T-helper 2 cell treated with Interferon-gamma antibody and Interleukin-4, amounts not matched to agents 5 μg/mL and 100 μg/mL, for 36 hours (primary cell): ENCODE data around the gene DIP2C.
"Not testable (repeated sequence)": the region's sequence is repeated elsewhere in the genome, so short reads cannot be mapped to it uniquely, and the experiment has no call there.

ENCODE experiments used
- DNase-seq: peaks from one replicate; pipeline ENCODE4 v3.0.0; 2021; ENCODE audit warnings: low spot score
- H3K27ac Mint-ChIP-seq: one replicate; pipeline ENCODE4 v1.8.0; 2021; ENCODE audit warnings: mild to moderate bottlenecking, mixed read lengths
- H3K27me3 Mint-ChIP-seq: one replicate; pipeline ENCODE4 v1.8.0; 2021; ENCODE audit warnings: low read depth, mixed read lengths
- H3K36me3 Mint-ChIP-seq: one replicate; pipeline ENCODE4 v1.8.0; 2021; ENCODE audit warnings: low read depth, mixed read lengths
- H3K4me1 Mint-ChIP-seq: one replicate; pipeline ENCODE4 v1.8.0; 2021; ENCODE audit warnings: low read depth, mixed read lengths
- H3K4me3 Mint-ChIP-seq: one replicate; pipeline ENCODE4 v1.8.0; 2022; ENCODE audit warnings: mild to moderate bottlenecking, moderate library complexity, mixed read lengths
- H3K9me3 Mint-ChIP-seq: one replicate; pipeline ENCODE4 v1.8.0; 2021; ENCODE audit warnings: mixed read lengths

The DIP2C gene

DNA sequence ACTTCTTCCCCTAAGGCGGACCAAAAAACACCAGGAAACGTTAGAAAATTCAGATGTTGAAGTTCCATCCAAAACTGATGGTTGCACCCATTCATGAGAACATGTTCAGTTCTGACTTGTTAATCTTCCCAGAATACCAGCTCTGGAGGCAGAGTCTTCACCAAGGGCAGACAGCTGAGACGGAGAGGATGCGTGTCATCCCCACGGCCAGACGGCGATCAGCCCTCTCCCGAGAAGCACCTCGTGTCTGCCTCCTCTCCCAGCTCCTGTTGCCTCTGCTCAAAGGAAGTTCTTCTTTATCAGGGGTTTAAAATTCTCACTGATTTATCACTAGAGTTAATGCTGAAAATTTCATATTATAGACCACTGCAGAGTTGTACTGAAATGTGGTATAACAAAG, 284.5 kb downstream of the DIP2C start:
- no peak overlapping the region for H3K27ac Mint-ChIP-seq
- H3K27me3 Mint-ChIP-seq, result no peaks in the 10 kb centered on the region
- no peaks in the 10 kb centered on the region for H3K4me1 Mint-ChIP-seq
- no peak for DNase-seq
- no peak overlapping the region for H3K4me3 Mint-ChIP-seq
- no peaks in the 10 kb centered on the region for H3K9me3 Mint-ChIP-seq
- H3K36me3 Mint-ChIP-seq, result no peaks in the 10 kb centered on the region

DNA sequence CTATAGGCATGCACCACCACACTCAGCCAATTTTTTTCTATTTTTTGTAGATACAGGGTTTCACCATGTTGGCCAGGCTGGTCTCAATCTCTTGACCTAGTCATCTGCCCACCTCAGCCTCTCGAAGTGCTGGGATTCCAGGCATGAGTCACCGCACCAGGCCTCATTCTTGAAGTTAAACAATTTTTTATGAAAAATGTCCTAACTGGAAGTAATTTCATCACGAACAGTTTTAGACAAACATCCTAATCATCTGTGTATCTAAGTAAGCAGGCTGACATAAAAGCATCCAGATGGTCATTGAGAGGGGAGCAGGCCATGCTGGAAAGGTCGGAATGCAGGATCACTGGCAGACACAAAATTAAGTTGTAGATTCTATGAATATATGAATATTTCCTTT, 285.1 kb downstream of the DIP2C start:
- Mint-ChIP-seq H3K4me1 (no peaks in the 10 kb centered on the region), H3K36me3 (no peaks in the 10 kb centered on the region), H3K9me3 (no peaks in the 10 kb centered on the region), H3K4me3 (no peak overlapping the region), H3K27ac (no peak overlapping the region), H3K27me3 (no peaks in the 10 kb centered on the region)
- no peak for DNase-seq

DNA sequence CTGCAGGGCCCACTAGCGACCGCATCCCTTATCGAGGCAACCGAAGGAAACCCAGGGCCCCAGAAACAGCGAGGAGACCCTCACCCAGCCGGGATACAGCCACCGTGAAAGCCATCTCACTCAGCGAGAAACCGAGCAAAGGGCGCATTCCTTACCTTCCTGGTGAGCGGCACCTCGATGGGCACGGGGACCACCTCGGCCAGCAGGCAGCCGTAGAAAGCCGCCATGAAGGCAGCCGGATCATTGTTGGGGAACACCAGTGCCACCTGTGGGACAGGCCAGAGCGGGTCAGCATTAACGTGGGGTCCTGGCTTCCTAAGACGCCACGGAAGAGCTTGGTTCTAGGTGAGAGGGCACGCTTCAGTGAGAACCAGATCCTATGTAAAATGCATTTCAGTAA, 290.5 kb downstream of the DIP2C start:
- H3K36me3 Mint-ChIP-seq, result no peaks in the 10 kb centered on the region
- no peaks in the 10 kb centered on the region for H3K27me3 Mint-ChIP-seq
- no peak for DNase-seq
- no peaks in the 10 kb centered on the region for H3K9me3 Mint-ChIP-seq
- H3K4me1 Mint-ChIP-seq, result no peaks in the 10 kb centered on the region
- H3K27ac Mint-ChIP-seq, result no peak overlapping the region
- H3K4me3 Mint-ChIP-seq, result no peak overlapping the region

DNA sequence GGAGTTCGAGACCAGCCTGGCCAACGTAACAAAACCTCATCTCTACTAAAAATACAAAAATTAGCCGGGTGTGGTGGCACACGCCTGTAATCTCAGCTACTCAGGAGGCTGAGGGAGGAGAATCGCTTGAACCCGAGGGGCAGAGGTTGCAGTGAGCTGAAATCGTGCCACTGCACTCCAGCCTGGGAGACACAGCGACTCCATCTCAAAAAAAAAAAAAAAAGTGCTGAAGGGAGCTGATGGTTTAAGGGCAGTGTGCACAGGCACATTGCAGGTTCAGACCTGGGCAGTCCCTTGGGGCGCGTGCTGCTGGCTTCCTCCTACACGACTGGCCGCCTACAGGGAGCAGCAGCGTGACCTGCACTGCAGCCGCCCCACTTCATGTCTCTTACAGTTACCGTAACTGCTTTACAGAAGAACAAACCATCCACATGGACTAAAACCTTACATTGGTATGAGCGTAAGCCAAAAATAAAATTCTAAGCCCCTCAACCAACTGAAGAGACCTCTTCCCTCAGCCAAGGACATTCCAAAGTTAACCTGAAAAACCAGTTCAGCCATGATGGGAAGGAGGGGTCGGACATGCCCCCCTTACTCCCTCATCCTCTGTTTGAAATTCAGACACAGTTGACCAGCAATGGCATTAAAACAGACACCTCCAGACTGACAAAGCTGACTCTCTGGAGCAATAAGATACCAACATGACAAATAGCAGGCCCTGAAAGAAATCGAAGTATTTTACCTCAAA, 292.0 kb downstream of the DIP2C start:
- H3K4me3 Mint-ChIP-seq, result no peak overlapping the region
- no peaks in the 10 kb centered on the region for H3K36me3 Mint-ChIP-seq
- no peaks in the 10 kb centered on the region for H3K9me3 Mint-ChIP-seq
- DNase-seq, result no peak
- H3K4me1 Mint-ChIP-seq, result no peaks in the 10 kb centered on the region
- H3K27me3 Mint-ChIP-seq, result no peaks in the 10 kb centered on the region
- H3K27ac Mint-ChIP-seq, result no peak overlapping the region

GRCh38 chr10:396535-397220, 292.8 kb downstream of the DIP2C start:
- H3K4me3 Mint-ChIP-seq, result no peak overlapping the region

DNA sequence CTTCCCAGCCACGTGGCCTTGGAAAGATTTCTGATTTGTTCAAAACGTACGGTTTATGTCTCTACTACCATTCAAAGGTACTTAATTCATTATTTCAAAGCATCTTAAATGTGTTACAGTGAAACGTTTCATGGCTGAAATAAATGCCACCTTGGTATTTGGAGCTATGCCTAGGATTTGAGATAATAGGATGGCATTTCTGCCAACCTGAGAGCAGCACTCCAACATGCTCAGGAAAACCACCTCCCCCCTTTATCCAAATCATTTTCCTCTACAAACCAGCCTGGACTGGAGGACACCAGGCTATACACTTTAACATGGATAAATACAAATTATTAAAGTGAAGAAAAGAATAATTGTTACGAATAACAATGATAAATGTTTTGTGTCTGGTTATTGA, 293.4 kb downstream of the DIP2C start:
- H3K27me3 Mint-ChIP-seq, result no peaks in the 10 kb centered on the region
- no peaks in the 10 kb centered on the region for H3K9me3 Mint-ChIP-seq
- no peaks in the 10 kb centered on the region for H3K36me3 Mint-ChIP-seq
- DNase-seq, result no peak
- H3K4me1 Mint-ChIP-seq, result no peaks in the 10 kb centered on the region
- no peak overlapping the region for H3K4me3 Mint-ChIP-seq
- no peak overlapping the region for H3K27ac Mint-ChIP-seq

More at GRCh38 chr10:396535-397220, 292.8 kb downstream of the DIP2C start:
- no peaks in the 10 kb centered on the region for H3K27me3 Mint-ChIP-seq
- no peak overlapping the region for H3K27ac Mint-ChIP-seq
- no peaks in the 10 kb centered on the region for H3K36me3 Mint-ChIP-seq
- DNase-seq, result no peak
- H3K9me3 Mint-ChIP-seq, result no peaks in the 10 kb centered on the region
- no peaks in the 10 kb centered on the region for H3K4me1 Mint-ChIP-seq

DNA sequence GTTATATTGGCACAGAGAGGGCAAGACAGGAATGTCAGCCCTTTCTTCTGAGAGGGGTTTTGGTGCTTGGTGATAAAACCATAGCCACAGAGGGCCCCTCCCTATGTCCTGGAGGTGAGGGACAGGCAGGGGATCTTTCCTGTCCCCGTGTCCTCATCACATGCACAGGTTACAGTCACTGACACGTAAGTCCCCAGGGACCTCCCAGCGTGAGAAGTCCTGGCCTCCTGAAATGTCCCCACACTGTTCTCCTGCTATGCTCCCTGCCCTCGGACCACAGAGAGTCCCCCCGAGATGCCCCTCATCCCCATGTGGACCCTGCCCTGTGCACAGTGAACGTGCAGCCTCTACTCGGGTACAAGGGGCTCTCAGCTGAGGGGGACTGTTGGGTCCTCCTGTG, 293.8 kb downstream of the DIP2C start:
- Mint-ChIP-seq H3K27ac (no peak overlapping the region), H3K27me3 (no peaks in the 10 kb centered on the region), H3K4me3 (no peak overlapping the region), H3K9me3 (no peaks in the 10 kb centered on the region), H3K4me1 (no peaks in the 10 kb centered on the region), H3K36me3 (no peaks in the 10 kb centered on the region)
- no peak for DNase-seq

DNA sequence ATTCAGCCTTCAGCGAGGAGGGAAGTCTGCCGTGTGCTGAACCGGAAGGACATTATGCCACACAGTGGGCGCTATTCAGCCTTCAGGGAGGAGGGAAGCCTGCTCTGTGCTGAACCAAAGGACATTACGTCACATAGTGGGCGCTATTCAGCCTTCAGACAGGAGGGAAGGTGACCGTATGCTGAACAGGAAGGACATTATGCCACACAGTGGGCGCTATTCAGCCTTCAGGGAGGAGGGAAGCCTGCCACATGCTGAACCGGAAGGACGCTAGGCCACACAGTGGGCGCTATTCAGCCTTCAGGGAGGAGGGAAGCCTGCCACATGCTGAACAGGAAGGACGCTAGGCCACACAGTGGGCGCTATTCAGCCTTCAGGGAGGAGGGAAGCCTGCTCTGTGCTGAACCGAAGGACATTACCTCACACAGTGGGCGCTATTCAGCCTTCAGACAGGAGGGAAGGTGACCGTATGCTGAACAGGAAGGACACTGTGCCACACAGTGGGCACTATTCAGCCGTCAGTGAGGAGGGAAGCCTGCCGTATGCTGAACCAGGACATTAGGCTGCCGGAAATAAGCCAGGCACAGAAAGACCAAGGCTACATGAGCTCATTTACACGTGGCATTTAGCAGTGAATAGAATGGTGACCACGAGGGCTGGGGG, 294.9 kb downstream of the DIP2C start:
- H3K9me3 Mint-ChIP-seq, H3K27ac Mint-ChIP-seq, DNase-seq, H3K36me3 Mint-ChIP-seq, H3K4me1 Mint-ChIP-seq, H3K27me3 Mint-ChIP-seq, H3K4me3 Mint-ChIP-seq: not testable (repeated sequence)

DNA sequence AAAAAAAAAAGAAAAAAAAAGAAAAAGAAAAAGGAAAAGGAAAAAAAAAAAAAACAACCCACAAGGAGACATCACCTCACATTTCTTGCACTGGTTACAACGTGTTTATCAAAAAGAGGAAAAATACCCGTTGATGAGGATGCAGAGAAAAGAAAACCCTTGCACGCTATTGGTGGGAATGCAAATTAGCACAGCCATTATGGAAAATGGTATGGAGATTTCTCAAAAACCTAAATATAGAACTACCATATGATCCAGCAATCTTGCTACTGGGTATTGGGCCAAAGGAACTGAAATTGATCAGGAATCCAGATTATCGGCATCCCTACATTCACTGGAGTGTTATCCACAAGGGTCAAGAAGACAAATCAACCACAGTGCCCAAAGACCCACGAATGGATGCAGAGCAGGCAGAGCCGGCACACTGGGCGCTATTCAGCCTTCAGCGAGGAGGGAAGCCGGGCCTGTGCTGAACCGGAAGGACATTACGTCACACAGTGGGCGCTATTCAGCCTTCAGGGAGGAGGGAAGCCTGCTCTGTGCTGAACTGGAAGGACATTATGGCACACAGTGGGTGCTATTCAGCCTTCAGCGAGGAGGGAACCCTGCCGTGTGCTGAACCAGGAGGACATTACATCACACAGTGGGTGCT, 295.6 kb downstream of the DIP2C start:
- H3K4me3 Mint-ChIP-seq, result no peak overlapping the region
- H3K27me3 Mint-ChIP-seq, result no peaks in the 10 kb centered on the region
- H3K36me3 Mint-ChIP-seq, result no peaks in the 10 kb centered on the region

GRCh38 chr10:393106-393745, 296.2 kb downstream of the DIP2C start:
- no peaks in the 10 kb centered on the region for H3K36me3 Mint-ChIP-seq
- no peak overlapping the region for H3K27ac Mint-ChIP-seq
- no peaks in the 10 kb centered on the region for H3K27me3 Mint-ChIP-seq
- H3K4me3 Mint-ChIP-seq, result no peak overlapping the region
- no peaks in the 10 kb centered on the region for H3K4me1 Mint-ChIP-seq
- DNase-seq, result no peak
- H3K9me3 Mint-ChIP-seq, result no peaks in the 10 kb centered on the region

More for the DNA sequence above, 295.6 kb downstream of the DIP2C start:
- H3K9me3 Mint-ChIP-seq, result no peaks in the 10 kb centered on the region
- no peak overlapping the region for H3K27ac Mint-ChIP-seq
- no peak for DNase-seq
- H3K4me1 Mint-ChIP-seq, result no peaks in the 10 kb centered on the region

GRCh38 chr10:392705-393037, 296.8 kb downstream of the DIP2C start:
- H3K4me1 Mint-ChIP-seq, result no peaks in the 10 kb centered on the region
- no peaks in the 10 kb centered on the region for H3K36me3 Mint-ChIP-seq
- no peak for DNase-seq
- H3K9me3 Mint-ChIP-seq, result no peaks in the 10 kb centered on the region
- H3K27ac Mint-ChIP-seq, result no peak overlapping the region
- no peak overlapping the region for H3K4me3 Mint-ChIP-seq
- H3K27me3 Mint-ChIP-seq, result no peaks in the 10 kb centered on the region

DNA sequence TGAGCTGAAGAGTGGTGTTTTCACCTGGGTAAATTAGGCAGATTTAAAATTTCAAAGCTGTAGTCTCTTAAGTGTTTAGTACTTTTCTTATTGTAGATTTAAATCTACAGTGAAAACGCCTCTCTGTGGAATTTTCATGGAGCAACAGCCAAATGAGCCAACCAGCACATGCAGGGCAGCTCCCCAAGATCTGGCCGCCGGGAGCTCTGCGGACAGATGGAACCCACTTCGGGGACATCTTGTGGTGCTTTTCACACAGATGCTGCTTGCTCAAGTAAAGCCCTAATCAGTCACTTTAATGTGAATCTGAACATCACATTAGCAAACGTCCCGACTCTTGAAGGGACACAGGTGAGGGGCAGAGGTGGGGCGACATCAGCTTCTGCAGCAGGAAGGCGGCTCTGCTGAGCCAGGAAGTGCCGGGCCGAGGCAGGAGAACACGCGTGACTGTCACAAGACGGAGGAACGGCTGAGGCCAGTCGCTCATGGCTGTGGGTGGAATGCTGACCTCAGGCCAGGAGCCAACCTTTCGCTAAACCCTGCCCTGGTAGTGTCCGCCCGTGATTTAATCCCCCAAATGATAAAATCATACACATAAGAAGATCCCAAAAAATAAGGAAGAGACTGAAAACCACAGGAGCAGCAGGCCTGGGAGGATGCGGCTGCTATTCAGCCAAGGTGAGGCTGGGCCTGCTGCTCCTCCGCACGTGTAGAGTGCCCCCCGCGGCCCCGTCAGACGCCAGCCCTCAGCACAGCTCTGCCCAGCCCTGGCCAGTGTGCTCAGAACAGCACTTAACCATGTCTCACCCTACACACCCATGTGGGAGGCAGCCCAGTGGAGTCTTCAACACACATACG, 297.4 kb downstream of the DIP2C start:
- no peak overlapping the region for H3K27ac Mint-ChIP-seq

DNA sequence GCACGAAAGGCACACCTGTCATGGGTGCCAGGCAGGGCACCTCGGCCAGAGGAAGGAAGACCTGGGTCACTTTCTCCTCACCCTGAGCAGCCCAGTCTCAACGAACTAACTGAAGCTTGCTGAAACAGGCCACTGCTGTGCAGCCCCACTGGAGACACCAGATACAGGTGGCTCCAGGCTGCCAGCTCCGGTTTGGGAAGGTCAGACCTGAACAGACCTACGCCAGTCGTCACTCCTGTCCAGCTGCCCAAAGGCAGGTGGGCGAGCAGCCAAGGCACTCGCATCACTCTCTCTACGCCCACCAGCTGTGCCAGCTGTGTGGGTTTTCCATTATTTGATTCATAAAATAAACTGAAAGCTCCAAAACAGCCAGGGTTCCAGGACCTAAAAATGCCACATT, 298.2 kb downstream of the DIP2C start:
- H3K9me3 Mint-ChIP-seq, result no peaks in the 10 kb centered on the region
- no peaks in the 10 kb centered on the region for H3K4me1 Mint-ChIP-seq
- no peaks in the 10 kb centered on the region for H3K27me3 Mint-ChIP-seq
- no peak overlapping the region for H3K4me3 Mint-ChIP-seq
- DNase-seq, result no peak
- H3K36me3 Mint-ChIP-seq, result no peaks in the 10 kb centered on the region
- no peak overlapping the region for H3K27ac Mint-ChIP-seq

More for the DNA sequence above, 297.4 kb downstream of the DIP2C start:
- DNase-seq, result no peak
- H3K4me3 Mint-ChIP-seq, result no peak overlapping the region
- no peaks in the 10 kb centered on the region for H3K27me3 Mint-ChIP-seq
- H3K9me3 Mint-ChIP-seq, result no peaks in the 10 kb centered on the region
- no peaks in the 10 kb centered on the region for H3K36me3 Mint-ChIP-seq
- H3K4me1 Mint-ChIP-seq, result no peaks in the 10 kb centered on the region
